Fibroblast of skin of scalp (primary cell): Measurements from ENCODE around the gene FGGY.
"Not testable (repeated sequence)": the region's sequence is repeated elsewhere in the genome, so short reads cannot be mapped to it uniquely, and the experiment has no call there.

Experiments used
- DNase-seq: peaks from one replicate; pipeline ENCODE4 v3.0.0-alpha.2; 2013

The FGGY gene

DNA sequence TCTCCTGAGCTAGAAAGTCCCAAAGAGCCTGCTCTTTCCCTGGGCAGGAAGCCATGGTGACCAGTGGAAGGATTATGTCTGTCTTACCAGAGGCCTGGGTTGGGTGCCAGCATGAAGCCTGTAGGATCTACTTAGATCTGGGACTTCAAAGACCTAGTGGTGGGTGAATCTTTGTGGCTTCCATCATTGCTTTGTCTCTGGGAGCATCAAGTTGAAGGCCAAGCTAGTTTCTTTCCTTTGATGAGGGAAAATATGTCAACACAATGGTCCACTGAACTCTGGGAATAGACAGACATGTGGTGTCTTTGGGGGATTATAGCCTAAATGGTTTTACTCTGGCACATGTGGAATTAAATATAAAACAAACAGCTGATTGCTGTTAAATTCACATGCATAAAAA lies 417.3 kb downstream of the FGGY start:
- DNase-seq: no peak

DNA sequence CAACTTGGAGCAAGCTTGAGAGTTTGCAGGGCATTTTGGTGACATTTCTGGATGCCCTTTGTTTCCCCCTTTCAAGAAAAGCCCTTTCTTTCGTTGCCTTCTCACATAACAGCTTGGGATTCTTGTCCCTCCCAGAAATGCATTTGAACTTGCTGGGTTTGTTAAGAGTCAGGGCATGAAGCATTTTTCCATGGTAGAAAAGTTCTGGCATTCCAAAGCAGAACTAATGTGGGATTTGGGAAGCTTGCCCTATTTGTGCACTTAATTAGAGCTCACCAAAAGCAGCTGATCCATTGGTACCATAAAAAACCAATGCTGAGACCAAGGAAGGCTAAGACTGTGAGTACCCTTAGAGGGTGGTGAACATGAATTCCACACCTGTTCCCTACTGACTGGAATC lies 418.1 kb downstream of the FGGY start:
- DNase-seq: no peak

DNA sequence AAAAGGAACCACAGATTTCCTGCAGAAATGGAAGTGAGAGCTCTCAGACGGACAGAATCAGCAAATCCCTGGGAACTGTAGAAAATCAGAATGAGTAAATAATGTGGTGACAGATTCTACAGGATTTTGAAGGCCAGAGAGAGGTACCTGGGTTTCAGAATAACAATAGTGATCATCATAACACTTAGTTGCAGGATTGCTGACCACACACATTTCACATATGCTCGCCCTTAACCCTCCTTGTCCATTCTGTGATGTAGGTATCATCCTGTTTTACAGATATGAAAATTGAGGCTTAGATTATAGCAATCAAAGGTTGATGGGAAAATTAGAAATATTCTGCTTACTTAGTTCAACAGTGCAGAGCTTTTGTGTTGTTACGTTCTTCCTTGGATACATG lies 419.9 kb downstream of the FGGY start:
- DNase-seq: no peak

DNA sequence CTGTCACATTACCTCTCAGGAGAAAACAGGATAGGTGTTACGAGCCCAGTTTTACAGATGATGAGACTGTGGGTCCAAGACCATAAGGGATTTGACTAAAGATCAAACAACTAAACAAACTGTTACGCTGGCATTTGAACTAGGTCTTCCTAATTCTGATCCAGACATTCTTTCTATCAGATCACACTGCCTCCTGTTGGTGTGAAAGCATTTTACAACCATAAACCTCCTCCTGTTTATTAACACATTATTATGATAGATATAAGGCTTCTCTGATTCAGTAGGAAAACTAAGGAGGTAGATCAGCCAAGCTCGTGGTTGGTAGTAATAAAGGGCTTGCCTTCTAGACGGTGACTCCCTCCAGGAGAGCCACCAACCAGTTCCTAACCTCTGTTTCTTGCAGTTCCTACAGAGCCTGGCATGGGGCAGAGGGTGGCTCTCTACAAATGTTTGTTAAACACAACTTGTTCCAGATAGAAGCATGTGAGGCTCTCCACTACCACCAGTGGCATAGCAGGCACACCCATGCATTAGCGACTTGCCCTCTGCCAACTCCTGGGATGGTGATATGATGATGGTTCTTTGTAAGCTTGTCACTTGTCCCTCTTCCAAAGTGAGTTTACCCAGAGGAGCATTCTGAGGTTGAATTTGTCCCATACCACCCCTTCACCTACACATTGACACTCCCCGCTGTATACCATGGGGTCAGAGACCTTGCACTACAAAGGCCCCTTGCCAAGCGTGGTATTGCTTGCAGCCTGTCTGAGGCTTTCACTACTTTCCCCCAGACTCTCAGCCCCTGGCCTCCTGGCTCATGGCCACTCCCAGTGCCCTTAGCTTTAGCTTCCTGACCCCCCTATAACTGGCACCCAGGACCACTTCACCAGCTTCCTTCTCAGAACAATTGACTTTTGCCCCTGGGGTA lies 421.4 kb downstream of the FGGY start:
- no peak for DNase-seq

DNA sequence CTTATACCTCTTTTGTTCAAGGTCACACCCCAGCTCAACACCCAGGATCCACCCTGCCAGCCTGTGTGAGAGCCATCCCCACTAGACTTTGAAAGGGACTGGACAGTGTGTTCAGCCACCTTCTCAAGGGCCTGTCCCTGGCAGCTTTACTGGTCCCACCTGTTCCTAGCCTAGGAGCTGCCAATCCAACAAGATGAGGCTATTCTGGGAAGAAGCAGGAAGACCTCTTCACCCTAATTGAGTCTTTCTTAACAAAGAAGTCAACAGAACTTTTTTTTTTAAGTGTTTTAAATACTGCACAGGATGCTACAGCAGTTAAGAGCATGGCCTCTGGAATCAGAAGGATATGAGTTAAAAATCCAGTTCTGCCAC lies 422.1 kb downstream of the FGGY start:
- no peak for DNase-seq

DNA sequence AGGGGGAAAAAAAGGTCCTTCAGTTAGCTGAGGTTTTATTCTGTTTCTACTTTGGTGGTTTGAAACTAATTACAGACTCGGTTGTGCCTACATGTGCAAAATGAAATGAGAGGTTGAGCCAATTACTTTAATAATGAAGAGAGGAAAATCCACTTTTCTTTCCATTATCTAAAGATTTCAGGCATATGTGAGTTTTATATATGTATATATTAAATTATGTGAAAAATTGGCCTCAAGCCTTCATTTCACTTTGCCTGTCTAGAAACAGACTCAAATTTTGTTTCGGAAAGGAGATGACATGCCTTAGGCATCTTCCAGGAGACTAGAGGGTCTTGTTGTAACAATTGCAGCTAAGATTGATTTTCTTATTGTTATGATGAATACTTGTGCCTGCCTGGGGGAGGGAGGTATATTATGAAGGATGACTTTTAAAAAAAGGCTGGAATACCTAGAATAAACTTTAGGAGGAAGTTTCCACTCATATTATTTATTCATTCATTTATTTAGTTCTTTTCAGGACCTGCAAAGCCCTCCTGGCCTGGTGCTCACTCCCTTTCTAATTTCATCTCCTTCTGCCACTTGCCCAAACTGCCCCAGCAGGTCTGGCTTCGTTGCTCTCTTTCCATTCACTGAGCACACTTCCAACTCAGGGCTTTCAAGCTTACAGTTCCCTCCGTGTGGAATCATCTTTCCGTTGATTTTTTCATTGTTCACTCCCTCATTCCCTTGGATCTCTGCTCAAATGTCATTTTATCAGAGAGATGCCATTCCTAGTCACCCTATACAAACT lies 423.6 kb downstream of the FGGY start:
- no peak for DNase-seq

DNA sequence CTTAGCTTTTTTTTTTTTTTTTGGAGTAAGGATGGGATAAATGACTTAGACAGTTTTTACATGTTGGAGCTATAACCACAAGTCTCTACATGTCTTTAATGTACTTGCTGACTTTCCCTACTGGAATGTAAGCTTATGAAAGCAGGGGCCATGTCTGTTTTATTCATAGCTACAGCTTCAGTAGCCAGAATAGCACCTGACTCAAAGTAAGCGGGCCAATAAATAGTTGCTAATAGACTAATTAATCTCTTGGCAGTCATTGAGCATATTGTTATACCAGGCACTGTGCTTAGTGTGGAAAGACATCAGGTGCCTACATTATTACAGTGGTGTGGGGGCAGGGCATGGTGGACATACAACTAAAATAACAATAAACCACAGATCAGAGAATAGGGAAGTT lies 433.4 kb downstream of the FGGY start:
- DNase-seq: peak; percentile 87

DNA sequence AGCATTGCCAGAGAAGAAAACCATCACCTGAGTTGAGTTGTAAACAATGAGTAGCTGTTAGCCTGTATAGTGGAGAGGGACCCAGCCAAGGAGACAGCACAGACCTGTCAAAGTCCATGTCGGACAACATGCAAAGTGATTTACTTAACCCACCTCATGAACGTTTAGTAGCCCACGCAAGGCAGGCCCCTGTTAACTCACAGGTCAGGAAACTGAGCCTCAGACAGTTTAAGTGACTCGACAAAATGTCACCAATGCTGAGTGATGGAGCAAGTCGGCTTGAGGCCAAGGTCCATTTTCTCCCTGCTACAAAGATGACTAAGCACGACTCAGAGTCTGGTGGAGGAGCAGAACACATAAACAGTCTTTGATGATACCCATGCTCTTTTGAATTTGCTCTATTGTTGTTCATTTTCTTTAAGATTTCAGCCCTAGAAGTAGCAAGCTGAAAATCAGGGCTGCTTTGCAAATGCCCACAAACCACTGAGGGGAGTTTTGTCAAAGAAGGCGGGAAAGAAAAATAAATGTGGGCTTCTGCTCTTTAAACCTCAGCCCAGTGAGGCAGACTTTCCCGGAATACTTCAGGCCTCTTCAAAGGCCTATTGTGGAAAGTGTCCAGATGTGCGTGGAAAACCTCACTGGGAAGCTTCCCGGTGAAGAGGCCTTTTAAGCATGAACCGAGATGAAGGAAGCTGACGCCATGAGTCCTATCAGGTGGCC lies 434.0 kb downstream of the FGGY start:
- peak; percentile 90 for DNase-seq

DNA sequence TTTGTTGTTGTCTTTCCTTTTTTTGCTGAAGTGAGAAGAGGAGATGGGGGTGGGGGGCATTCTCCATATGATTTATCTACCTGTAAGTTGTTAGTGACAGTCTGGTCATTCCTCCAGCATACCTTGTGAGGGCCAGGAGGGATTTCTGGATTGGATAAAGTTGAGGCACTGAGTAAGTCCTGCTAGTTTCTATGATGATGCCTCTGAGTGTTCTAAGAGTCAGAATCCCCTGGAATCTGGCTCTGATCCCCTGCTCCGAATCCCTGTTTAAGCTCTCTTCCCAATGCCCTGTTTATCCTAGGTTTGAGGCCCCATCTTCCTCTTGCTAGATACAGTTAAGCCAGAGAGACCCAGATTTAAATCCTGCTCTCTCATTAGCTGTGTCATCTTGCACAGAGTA lies 434.7 kb downstream of the FGGY start:
- no peak for DNase-seq

DNA sequence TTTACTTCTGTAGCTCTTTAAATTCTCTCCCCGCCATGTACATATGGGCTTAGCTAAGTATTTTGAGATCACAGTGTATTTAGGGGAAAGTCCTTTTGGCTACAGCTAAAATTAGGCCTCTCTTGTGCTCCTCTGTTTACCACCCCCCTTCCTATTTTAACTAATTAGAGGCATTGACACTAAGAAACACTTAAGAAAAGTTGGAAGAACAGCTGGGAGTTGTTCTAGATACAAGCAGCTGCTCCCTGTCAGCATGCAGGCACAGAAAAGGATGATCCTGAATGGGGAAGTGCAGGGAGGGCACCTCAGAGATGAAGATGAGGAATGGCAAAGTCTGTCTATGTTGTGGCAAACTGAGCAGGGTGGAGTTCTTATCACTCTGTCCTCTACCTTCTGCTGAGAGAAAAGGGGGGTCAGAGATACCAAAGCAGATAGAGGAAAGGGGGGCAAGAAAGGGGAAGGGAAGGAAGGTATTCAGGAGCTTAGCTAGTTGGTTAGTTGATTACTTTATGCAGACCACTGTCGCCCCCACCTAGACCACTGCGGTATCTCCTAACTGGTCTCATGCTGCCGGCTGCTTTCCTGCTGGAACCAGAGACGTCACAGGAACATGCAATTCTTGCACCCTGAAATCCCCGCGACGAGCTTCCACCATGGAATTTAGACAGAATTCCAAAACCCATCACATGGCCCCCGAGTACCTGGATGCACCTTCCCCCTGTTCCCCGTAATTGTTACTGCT lies 435.5 kb downstream of the FGGY start:
- DNase-seq: no peak

DNA sequence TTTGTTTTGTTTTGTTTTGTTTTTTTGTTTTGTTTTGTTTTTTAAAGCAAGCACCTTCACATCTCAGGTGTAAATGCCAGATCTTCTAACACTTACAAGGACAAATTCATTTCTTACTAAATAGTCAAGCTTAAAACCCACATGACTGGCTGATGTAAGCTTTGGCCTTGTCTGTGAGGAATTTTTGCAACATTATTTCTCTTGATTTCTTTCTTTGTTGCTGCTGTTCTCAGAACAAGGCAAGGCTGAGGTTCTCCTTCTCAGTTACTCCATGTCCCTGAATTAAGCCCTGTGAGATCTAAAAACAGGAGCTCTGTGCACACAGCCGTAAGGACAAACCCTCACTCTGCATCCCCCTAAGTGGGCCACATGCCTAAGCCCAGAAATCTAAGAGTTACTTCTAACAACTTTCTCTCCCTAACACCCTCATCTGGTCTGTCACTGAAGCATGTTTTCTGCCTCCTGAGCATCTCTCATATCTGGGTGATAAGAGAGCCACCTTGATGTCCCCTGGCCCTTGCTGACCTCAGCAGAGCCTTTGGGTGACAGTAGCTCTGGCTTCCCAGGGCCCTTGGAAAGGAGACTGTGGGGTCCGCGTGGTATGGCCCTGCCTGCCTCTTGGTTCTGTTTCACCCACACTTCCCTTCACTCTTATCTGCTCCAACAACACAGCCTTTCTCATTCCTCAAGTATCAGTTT lies 436.7 kb downstream of the FGGY start:
- DNase-seq: no peak

DNA sequence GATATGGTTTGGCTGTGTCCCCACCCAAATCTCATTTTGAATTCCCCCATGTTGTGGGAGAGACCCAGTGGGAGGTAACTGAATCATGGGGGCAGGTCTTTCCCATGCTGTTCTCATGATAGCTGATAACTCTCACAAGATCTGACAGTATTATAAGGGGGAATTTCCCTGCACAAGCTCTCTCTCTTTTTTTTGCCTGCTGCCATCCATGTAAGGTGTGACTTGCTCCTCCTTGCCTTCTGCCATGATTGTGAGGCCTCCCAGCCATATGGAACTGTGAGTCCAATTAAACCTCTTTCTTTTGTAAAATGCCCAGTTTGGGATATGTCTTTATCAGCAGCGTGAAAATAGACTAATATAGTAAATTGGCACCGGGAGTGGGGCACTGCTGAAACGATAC lies 439.0 kb downstream of the FGGY start:
- not testable (repeated sequence) for DNase-seq

DNA sequence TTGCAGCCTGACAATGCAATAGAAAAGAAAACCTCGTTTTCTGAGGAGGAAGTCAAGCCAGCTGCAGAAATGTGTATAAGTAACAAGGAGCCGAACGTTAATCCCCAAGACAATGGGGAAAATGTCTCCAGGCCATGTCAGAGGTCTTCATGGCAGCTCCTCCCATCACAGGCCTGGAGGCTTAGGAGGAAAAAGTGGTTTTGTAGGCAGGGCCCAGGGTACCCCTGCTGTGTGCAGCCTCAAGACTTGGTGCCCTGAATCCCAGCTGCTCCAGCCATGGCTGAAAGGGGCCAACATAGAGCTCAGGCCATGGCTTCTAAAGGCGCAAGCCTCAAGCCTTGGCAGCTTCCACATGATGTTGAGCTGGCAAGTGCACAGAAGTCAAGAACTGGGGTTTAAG lies 439.9 kb downstream of the FGGY start:
- DNase-seq: no peak

DNA sequence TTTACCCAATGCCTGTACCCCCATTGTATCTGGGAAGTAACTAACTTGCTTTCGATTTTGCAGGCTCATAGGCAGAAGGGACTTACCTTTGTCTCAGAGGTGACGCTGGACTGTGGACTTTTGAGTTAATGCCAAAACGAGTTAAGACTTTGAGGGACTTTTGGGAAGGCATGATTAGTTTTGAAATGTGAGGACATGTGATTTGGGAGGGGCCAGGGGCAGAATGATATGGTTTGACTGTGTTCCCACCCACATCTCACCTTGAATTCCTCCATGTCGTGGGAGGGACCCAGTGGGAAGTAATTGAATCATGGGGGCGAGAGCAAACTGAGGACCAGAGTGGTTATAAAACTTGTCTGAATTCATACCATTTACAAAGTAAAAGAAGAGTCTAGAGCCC lies 440.7 kb downstream of the FGGY start:
- DNase-seq: no peak

DNA sequence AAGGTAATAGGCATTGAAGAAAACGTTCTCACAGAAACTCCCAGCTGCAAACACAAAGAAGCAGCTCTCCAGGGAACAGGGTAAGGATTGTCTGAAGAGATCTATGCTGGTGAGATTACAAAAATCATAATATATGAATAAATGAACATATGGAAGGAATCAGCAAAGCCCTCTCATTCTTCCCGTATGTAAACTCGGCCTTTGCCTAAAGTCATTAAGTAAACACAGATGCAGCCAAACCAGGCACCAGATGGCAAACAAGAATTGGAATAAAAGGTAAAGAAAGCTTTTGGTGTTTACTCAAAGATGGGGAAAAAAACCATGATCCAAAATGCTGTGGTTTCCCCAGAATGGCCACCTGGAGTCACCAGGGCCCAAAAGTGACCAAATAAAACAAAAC lies 441.3 kb downstream of the FGGY start:
- DNase-seq: peak; percentile 77

DNA sequence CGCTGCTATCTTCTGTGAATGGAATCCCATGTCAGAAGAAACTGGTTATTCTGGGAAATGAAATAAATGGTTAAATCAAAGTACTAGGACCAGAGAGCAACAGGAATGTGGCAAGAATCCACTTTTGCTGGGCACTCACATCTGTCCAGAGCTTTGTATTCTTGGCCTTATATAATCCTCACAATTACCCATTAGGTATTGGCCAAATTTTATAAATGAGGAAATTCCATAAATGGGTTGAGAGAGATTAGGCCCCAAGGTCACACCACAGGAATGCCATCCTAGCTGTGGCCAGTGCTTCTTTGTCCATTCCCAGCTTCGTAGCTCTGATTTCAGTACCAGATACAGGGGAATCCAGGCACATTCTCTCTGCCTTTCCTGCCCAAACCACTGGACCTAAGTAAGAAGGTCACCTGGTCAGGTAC lies 441.7 kb downstream of the FGGY start:
- DNase-seq: no peak

DNA sequence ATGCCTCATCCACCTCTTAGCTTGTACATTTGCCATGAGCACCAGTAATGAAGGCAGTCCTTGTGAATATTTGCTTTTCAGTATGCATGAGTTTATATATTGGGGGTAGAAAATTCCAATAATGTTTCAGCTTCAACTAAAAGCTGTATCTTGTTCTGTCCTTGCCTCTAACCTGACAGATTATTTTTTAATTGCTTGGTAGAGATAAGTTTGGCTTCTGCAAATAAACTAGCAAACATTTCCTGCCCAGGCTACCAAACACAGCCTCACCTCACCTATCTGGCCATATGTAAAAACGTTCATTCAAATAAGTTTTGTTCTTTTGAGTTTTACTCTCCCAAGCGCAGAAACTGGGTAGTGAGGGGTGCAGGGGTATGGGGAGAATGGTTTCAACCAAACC lies 442.2 kb downstream of the FGGY start:
- DNase-seq: no peak

DNA sequence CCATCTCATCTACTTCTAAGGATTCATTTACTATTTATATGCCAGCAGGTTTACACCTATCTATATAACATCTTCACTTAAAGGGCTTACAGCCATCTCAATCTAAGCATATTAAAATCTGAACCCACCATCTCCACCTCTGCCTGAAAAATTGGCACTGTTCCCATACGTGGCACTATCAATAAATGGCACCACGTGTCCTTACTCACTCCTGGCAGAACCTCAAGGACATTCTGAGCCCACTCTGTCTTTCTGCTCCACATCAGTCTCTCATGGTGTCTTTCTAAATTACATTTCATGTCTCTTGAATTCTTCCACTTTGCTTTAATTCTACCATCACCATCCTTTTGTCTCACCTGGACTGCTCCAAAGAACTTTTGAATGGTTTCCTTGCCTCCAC lies 445.6 kb downstream of the FGGY start:
- no peak for DNase-seq

DNA sequence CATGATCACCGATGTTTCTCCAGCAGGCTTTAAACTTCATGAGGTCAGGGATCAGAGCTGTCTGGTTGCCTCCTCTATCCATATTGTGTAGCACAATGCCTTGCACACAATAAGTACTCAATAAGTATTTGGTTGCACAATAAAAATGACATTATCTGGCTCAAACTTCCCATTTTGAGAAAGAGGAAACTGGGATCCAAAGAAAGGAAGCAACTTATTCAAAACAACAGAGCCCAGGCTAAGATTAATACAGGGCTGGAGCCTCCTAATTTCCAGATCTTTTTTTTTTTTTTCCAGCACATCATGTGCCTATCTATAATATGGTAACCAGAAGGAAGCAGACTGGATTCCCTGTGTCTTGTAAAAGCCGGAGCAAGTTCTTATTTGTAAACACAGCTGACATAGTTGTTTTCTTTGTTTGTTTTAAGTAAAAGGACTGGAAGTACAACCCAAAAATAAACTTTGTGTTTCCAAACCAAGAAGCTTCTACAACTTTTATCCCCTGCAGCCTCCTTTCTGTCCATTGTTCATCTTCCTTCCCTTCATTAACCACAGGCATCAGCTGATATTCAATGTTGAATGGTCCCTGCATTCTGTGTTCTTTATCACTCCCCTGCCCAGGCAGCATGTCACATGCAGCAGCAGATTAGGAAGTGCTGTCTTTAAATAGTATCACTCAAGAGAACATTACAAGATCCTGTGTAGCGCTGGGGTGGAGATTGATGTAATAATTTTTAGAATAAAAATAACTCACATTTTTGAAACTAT lies 446.6 kb downstream of the FGGY start:
- DNase-seq: no peak

DNA sequence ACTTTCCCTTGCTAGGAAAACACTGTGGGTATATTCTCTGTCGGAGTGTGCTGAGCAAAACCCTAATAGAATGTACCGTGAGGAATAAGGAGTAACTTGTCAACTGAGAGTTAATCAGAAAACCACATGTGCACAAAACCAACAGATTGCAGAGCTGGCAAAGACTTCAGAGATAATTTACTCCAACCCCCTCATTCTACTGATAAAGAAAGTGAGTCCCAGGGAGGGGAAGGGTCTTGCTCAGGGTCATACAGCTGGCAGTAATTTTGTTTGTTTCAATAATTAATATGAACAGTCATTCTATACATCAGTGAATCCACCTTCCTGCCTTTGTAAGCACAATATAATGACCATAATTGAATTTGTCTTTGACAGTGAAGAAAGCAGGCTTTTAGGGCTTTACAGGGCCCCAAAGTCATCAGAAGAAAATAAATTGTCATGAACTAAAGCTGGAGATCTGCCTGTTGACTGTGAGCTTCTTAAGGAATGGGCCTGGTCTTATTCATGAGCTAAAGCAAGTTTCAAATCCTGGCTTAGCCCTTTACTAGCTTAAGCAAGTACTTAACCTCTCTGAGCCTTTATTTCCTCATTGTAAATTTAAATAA lies 450.6 kb downstream of the FGGY start:
- no peak for DNase-seq

DNA sequence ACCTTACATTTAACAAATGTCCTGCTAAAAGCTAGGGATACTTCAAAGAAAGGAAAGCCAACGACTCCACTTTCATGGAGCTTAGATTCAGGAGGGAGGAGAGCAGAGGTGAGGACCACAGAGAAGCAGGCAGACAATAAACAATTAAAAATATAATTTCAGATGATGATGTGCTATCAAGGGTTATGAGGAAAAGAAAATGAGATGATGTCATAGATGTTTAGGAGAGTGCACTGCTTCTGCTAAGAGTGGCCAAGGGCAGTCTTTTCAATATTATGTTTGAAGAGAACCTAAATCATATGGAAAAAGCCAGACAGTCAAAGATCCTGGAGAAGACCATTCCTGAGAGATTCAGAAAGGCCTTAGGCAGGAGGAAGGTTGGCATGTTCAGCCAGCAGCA lies 451.2 kb downstream of the FGGY start:
- DNase-seq: no peak
